CD1c-positive myeloid dendritic cell (primary cell): ENCODE measurements around the gene STK4.

Experiments used
- DNase-seq: peaks from one replicate; pipeline ENCODE4 v3.0.0-alpha.2; 2016; ENCODE audit errors: extremely low spot score

Gene STK4

DNA sequence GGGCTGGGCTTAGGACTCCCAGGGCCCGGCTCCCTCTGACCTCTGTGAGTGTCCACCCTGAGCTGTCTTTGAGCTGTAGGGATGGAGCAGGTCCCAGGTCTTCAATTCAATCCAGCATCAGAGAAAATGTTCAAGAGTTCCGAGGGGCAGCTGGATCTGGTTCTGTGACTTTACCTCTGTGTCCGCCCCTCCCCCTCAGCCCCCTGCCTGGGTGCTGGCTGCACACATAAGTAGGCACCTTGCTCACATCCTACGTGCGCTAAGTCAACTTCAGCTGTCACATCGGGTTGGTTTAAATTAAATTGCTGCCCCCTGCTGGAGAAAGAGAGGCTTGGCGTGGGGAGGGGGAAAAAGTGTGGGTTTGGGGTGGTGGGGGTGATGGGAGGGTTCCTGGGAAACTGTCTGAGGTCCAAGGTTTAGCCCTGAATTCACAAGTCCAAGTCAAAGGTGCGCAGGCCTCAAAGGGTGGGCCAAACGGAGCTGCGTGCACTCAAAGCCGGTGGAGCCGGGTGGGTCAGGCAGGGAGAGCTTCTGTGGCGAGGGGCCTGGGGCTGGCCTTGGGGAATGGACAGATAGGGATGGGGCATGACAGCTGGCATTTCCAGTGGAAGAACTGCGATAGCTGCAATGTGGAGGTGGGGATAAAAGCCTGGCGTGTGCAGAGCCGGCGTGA is 145.6 kb downstream of the STK4 start:
- peak; percentile 20 for DNase-seq

GRCh38 chr20:45112754-45113153 is 146.4 kb downstream of the STK4 start:
- DNase-seq: no peak

- DNase-seq: no peak
Observed at GRCh38 chr20:45113865-45114264, 147.6 kb downstream of the STK4 start.

DNA sequence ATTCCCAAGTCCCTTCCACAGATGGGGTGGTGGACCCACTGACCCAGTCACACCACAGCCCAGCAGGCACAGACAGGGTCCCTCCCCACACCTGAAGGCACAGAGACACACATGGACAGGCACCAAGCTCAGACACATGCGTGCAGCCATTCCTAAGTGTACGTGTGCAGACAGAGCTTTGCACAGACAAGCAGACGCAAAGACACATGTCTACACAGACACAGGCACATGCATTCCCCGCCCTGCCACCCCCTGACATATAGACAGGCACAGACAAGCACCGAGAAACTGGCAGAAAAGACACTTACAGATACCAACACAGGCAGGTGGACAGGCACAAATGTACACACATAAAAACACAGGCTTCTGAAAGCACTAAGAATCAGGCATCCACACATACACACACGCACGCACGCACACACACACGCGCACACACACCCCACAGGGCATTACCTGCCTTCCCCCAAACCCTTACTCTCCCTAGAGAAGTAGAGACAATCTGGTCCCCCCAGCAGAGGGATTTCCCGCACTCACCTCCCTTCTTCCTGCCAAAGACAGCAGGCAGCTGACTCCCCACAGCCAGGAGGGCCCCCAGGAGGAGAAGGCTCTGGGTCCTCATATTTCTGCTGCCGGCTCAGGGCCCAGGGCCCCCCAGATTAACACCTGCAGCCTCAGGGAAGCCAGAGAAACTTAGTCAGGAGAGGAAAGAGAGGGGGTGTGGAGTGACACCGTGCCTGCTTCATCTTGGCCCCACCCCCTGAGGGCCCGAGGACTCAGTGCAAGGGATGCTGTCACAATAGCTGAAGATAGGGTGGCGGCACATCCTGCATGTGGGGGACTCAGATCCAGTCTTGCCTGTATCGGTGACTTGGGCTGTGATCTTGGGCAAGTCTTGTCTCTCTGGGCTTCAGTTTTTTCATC is 148.4 kb downstream of the STK4 start, which contains the start of gene WFDC5:
Gene WFDC5, minus strand, starts transcription at position 710 of the 921 bp plus-strand sequence. Its CDS starts 91 bp downstream, at position 619.
- no peak for DNase-seq

GRCh38 chr20:45115386-45115774 is 149.1 kb downstream of the STK4 start:
- DNase-seq: no peak

- no peak for DNase-seq
Observed at GRCh38 chr20:45115829-45116228, 149.5 kb downstream of the STK4 start.

GRCh38 chr20:45117581-45117980 is 151.3 kb downstream of the STK4 start:
- no peak for DNase-seq

DNA sequence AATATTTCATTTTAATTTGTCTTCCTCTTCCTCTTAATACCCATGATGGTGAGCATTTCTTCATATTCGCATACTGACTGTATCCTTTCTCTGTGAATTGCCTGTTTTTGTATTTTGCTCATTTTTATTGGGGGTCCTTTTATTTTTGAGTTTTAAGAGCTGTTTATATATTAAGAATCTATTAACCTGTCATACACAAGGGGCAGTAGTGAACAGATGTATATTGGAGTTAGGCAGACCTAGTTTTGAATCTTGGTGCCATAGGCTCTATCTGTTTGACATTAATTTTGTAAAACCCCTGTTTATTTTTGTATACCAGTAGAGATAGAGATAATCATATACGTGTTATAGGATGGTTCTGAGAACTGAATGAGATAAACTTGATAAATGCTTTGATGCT is 151.7 kb downstream of the STK4 start:
- DNase-seq: no peak

GRCh38 chr20:45119556-45120266 is 153.4 kb downstream of the STK4 start:
- DNase-seq: no peak

GRCh38 chr20:45121388-45121787 is 155.1 kb downstream of the STK4 start:
- no peak for DNase-seq

- DNase-seq: no peak
Observed at GRCh38 chr20:45124365-45124764, 158.1 kb downstream of the STK4 start, which contains the start of gene WFDC12. Gene WFDC12, minus strand, starts transcription at chr20:45124465. Its CDS starts 18 bp downstream, at chr20:45124447.

GRCh38 chr20:45128099-45128498 is 161.8 kb downstream of the STK4 start:
- DNase-seq: no peak
